ENCODE results near the gene TMEM131.
"Not testable (repeated sequence)": the region's sequence is repeated elsewhere in the genome, so short reads cannot be mapped to it uniquely, and the experiment has no call there.

TMEM131 gene

GRCh38 chr2:97918818-97919217 is 76.9 kb downstream of the TMEM131 start:
- no peak for DNase-seq
- intact Hi-C loops (cut with DNase I): no loop called here

DNA sequence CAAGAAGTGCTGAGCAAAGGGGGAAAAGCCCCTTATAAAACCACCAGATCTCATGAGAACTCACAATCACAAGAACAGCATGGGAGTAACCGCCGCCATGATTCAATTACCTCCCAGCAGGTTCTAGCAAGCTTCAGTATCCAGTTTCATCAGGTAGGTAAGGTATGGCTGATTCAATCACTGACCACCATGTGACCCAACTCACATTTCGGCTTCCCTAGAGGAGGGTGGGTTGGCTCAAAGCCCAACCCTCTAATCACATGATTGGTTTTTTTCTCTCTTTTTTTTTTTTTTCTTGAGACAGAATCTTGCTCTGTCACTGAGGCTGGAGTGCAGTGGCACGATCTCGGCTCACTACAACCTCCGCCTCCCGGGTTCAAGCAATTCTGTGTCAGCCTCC is 78.1 kb downstream of the TMEM131 start:
- intact Hi-C loops (cut with DNase I); DNase-seq: not testable (repeated sequence)

DNA sequence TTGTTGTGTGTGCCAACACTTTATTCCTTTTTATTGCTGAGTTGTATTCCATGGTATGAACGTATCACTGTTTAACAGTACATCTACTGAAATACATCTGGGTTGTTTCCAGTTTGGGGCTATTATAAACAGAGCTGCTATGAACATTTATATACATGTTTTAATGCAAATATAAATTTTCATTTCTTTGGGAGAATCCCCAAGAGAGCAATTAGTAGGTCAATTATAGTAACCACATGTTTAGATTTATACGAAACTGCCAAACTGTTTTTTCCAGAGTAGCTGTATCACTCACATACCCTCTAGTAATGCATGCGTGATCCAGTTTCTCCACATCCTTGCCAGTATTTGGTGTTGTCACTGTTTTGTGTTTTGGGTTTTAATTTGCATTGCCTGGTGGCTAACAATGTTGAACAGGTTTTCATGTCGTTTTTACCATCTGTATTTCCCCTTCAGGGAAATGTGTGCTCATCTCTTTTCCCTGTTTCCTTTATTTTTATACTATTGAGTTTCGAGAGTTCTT is 81.0 kb downstream of the TMEM131 start:
- no peak for DNase-seq
- intact Hi-C loops (cut with DNase I): no loop called here

DNA sequence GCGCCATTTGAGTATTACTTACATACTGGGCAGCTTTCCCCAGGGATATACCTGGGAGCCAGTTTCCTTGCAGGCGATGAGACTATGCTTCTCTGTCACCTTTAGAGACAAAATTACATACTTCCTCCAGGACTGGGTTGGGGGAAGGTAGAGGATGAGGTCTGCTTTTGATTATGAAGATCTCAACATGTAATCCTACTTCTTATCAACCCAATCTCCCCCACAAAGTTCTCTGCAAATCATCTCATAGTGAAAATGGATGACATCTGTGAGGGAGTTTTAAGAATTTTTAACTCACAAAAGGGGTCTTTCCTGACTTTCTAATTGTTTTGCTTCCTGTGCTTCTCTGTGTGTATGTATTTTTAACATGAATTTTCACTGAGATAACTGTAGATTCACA is 81.9 kb downstream of the TMEM131 start:
- no peak for DNase-seq
- intact Hi-C loops (cut with DNase I): no loop called here

- intact Hi-C loops (cut with DNase I): no loop called here
- no peak for DNase-seq
These were observed 83.7 kb downstream of the TMEM131 start for GRCh38 chr2:97911922-97912575.

DNA sequence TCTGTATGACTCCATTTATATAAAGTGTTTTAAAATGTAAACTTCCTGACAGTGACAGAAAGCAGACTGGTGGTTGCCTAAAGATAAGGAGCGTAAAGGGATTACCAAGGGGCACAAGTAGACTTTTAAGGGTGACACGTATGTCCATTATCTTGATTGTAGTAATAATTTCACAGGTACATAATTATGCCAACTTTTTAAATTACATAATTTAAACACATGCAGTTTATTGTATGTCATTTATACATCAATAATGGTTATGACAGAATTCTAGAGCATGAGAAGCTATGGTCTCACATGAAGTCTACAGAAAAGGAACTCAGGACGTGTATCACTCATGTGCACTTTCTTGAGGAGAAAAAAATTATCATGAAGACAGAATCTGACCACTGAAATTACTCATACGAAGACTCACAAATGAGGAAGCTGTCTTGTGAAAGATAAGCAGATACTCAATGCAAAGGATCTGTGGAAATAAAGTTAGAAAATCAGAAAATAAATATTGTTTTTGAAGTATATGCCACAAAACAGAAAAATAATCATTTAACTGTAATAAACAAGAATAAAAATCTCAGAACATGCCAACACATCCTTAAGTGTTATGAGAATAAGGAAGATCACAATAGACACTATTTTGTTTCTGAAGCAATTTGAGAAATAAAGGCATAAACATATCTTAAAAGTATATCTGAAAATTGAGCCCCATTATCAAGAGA is 84.4 kb downstream of the TMEM131 start:
- no peak for DNase-seq
- intact Hi-C loops (cut with DNase I): no loop called here

- no peak for DNase-seq
- intact Hi-C loops (cut with DNase I): no loop called here
These were observed 85.1 kb downstream of the TMEM131 start for GRCh38 chr2:97910403-97911205.

GRCh38 chr2:97908208-97908676 is 87.5 kb downstream of the TMEM131 start:
- DNase-seq: no peak
- intact Hi-C loops (cut with DNase I): no loop called here

- intact Hi-C loops (cut with DNase I): no loop called here
- DNase-seq: no peak
These were observed 88.2 kb downstream of the TMEM131 start for GRCh38 chr2:97907369-97908100.

- DNase-seq: no peak
- intact Hi-C loops (cut with DNase I): no loop called here
These were observed 89.4 kb downstream of the TMEM131 start for GRCh38 chr2:97906307-97906706.

- intact Hi-C loops (cut with DNase I): no loop called here
- no peak for DNase-seq
These were observed 90.5 kb downstream of the TMEM131 start for GRCh38 chr2:97905294-97905693.

DNA sequence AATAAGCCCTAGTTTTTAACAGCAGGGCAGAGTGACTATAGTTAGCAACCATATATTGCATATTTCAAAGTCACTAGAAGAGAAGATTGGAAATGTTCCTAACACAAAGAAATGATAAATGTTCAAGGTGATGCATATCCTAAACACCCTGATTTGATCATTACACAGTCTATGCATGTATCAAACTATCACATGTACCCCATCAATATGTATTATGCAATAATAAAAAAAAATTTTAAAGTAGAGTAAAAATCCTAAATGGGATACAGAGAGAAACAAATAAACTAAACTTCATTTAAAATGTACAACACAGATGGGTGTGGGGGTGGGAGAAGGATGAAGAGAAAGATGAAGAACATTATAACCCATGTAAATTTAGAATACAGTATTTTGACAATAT is 93.9 kb downstream of the TMEM131 start:
- intact Hi-C loops (cut with DNase I): no loop called here
- DNase-seq: no peak

DNA sequence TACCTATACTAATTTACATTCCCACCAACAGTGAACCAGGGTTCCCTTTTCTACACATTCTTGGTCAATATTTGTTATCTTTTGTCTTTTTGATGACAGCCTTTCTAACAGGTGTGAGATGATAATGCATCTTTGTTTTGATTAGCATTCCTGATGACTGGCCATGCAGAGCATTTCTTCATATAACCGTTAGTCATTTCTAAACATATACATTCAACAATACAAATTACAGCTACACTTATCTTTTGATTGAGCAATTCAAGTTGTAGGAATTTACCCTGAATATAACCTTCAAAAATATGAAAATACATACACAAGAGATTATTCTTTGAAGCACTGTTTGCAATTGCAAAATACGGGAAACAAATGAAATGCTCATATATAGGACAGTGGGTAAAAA is 94.9 kb downstream of the TMEM131 start:
- DNase-seq: no peak
- intact Hi-C loops (cut with DNase I): no loop called here

- DNase-seq; intact Hi-C loops (cut with DNase I): not testable (repeated sequence)
These were observed 102.7 kb downstream of the TMEM131 start for GRCh38 chr2:97893042-97893441.

- intact Hi-C loops (cut with DNase I): no loop called here
- no peak for DNase-seq
These were observed 104.1 kb downstream of the TMEM131 start for GRCh38 chr2:97891611-97892010.

- intact Hi-C loops (cut with DNase I): no loop called here
These were observed 106.6 kb downstream of the TMEM131 start for GRCh38 chr2:97889156-97889555.

GRCh38 chr2:97885841-97886240 is 109.9 kb downstream of the TMEM131 start:
- intact Hi-C loops (cut with DNase I): no loop called here

More at GRCh38 chr2:97889156-97889555, 106.6 kb downstream of the TMEM131 start:
- no peak for DNase-seq

GRCh38 chr2:97880334-97880733 is 115.4 kb downstream of the TMEM131 start:
- DNase-seq: no peak
- intact Hi-C loops (cut with DNase I): no loop called here

More at GRCh38 chr2:97885841-97886240, 109.9 kb downstream of the TMEM131 start:
- no peak for DNase-seq

- intact Hi-C loops (cut with DNase I): no loop called here
- no peak for DNase-seq
These were observed 116.9 kb downstream of the TMEM131 start for GRCh38 chr2:97878865-97879264.

- DNase-seq; intact Hi-C loops (cut with DNase I): not testable (repeated sequence)
These were observed 117.4 kb downstream of the TMEM131 start for GRCh38 chr2:97878317-97878716.
